Myocyte (in vitro differentiated cells): ENCODE measurements around the gene ITPK1. TPM values are rescaled to one million over a fixed set of nuclear protein-coding genes. Genes with fewer than 3 reads are reported as not detected.
"Not testable (repeated sequence)": the region's sequence is repeated elsewhere in the genome, so short reads cannot be mapped to it uniquely, and the experiment has no call there.

Source experiments
- DNase-seq: peaks from one replicate; pipeline ENCODE4 v3.0.0-alpha.2; 2012; ENCODE audit warnings: low read depth
- total RNA-seq: library from RNA; depleted of rRNA; stranded (reverse); fragments of >200 nt; gene quantifications from 2 replicates; pipeline ENCODE4 v1.2.3, GENCODE V29; 2014

The ITPK1 gene
- total RNA-seq, 1 donor from 2014 or later, result 19.1 TPM

GRCh38 chr14:93105856-93106255, 9.9 kb downstream of the ITPK1 start:
- not testable (repeated sequence) for DNase-seq

- DNase-seq, result peak; percentile 57
Observed at GRCh38 chr14:93105362-93105761, 10.4 kb downstream of the ITPK1 start.

GRCh38 chr14:93104961-93105360, 10.8 kb downstream of the ITPK1 start:
- no peak for DNase-seq

GRCh38 chr14:93103392-93104080, 12.2 kb downstream of the ITPK1 start:
- DNase-seq, result no peak

DNA sequence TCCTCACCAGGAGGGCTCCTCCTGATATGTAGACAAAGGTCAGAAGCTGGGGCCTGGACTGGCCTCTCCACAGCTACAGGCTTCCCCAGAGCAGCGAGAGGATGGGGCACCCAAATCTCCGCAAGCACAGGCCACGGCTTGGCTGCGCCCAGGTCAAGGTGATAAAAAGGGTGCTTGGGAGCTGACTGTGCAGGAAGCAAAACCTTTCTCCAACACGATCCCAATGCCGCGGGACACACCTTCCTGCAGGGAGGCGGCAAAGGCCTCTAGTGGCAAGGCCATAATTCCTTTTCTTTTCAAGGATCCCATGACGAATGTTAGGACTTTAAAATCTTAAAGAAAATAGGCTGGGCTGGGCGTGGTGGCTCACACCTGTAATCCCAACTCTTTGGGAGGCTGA, 13.6 kb downstream of the ITPK1 start:
- no peak for DNase-seq

DNA sequence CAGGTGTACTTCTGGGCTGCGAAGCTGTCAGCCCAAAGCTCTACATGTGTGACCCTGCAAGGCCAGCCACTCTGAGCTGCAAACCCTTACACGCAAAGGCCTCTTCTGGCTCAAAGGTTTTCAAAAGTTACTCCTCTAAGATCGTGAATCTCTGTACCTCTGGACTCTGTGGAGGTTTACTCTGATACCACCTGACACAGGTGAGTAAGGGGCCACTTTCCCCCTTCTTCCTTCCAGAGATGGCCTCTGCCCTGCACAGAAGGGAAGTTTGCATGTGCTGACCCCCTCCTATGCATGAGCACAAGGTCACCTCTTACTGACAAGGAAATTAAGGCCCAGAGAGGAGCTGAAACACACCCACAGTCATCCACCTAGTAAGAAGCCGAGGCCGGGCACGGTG, 14.5 kb downstream of the ITPK1 start:
- DNase-seq, result no peak

DNA sequence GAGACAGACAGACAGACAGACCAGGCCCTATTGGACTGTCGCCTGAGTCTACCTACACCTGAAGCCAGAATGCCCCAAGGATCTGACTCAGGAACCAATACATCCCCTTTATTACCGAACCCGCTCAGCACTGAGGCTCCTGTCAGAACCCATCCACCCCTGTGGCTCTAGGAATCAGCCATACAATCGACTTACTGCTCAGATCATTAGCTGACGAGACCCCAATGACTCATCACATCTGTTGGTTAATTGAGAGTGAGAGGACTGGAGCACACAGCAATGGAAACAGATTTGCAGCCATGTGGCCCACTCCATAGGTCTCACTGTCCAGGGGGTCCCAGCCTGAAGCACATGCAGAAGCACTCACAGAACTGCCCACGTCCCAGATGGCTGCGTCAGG, 15.2 kb downstream of the ITPK1 start:
- no peak for DNase-seq

- no peak for DNase-seq
Observed at GRCh38 chr14:93100100-93100499, 15.6 kb downstream of the ITPK1 start.

DNA sequence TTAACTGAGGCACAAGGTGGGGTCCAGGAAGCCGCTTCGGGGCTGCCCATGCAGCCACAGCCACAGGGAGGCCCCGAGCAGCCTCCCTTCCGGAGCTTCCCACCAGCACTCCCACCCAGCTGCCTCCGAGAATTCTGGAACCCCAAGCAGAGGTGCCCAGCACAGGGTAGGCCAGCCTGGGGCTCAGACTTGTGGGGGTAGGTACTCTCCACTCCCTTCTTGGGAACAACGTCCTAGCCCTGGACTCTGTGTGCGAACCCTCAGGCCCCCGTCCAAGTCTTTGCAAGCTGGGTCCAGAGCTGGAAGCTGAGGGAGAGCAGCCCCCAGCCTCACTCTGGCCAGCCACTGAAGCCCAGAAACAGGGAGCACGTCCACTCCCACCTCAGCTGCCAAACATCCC, 16.1 kb downstream of the ITPK1 start:
- DNase-seq, result no peak

DNA sequence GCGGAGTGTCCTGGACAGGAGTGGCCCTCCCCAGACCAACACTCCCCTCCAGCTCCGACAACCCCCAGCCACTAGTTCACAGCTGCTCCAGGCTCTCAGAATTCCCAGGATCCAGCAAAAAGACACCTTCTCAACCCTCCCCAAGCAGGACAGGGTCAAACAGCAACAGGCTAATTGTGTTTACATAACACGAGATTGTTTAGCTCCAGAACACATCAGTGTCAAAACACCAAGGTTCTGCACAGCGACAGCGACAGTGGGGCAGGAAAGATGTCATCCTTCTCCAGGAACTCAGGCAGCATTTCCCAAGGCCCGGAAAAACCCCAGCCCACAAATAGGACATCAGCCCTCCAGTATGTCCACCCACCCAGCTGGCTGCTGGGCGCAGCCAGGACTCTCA, 16.5 kb downstream of the ITPK1 start:
- no peak for DNase-seq

DNA sequence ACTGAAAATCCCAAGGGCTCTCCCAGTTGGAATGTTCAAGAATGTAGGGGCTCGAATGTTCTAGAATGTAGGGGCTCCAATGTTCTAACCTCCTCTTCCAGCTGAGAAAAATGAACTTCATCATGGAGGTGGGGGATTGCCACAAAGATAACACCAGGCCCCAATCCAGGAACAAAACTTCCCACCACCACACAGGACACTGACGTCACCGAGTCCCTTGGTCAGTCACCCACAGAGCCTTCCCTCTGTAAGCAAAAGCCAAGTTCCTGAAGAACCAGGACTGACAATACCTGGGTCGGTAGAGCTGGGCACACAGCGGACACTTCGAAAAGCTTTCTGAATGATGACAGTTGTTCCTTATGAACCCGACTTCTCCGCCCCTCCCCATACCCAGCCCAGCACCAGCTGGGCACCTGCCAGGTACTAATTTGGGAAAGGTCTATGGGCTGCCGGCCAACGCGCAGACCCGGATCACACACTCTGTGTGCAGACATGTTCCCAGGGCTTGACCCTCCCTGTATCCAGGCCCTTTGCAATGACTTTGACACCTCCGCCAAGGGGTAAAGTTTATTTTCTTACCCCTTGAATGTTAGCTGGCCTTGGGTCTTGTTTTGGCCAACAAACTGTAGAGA, 18.9 kb downstream of the ITPK1 start:
- no peak for DNase-seq

DNA sequence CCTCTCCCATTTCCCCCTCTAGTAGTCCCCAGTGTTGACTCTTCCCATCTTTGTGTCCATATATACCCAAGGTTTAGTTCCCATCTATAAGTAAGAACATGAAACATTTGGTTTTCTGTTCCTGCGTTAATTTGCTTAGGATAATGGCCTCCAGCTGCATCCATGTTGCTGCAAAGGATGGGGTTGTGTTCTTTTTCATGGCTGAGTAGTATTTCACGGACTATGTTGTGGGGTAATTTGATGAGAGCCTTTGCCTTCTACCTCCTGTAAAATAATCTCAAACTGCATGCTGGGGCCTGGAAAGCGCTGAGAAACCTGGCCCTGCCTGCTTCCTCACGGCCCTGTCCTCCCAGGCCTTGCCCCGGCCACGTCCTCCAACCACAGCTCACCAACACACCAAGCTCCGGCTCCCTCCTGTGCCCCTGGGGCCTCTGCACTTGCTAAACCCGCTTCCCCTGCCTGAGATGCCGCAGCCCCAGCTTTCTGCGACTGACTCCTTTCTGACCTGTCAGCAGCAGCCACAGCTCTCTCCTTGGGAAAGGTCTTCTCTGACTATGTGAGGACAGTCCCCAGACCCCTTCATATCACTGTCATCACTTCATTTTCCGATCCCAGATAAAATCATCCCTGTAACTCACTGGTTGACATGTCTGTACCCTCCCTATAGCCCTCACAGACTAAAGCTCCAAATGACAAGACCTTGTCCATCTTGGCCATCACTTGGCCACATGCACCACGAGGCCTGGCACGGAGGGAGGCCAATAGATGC, 19.8 kb downstream of the ITPK1 start:
- no peak for DNase-seq

DNA sequence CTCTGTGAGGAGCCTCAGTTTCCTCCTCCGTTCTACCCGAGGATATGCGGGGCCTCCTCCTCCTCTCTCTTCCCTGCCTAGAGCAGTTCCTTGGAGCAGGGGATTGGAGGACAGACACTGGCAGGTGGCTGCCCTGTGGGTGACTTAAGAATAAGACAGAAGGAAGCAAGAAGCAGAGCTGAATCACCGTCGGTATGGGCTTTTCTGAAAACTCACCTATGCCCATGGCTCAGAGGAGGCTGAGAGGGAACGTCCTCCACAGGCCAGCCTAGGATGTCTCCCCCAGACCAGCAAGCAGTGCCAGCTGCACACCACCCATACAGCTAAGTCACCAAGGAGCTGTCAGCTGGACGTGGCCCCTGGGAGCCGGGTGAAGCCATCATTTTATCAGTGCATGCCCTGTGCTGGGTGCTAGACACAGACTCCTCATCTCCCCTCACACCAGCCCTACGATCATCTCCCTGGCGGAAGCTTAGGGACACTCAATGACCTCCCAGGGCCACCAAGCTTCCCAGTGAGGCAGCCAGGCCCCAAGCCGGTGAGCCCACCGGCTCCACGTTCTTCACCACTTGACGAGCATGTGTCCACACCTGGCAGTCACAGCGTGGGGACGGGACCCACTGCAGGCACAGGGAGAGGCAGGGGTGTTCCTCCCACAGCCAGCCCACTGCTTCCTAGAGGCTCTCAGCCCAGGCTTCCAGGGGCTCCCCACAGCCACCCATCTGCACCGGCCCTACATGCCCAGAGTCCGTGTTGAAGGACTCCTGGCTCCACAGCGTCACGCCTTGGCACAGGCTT, 21.4 kb downstream of the ITPK1 start:
- no peak for DNase-seq

DNA sequence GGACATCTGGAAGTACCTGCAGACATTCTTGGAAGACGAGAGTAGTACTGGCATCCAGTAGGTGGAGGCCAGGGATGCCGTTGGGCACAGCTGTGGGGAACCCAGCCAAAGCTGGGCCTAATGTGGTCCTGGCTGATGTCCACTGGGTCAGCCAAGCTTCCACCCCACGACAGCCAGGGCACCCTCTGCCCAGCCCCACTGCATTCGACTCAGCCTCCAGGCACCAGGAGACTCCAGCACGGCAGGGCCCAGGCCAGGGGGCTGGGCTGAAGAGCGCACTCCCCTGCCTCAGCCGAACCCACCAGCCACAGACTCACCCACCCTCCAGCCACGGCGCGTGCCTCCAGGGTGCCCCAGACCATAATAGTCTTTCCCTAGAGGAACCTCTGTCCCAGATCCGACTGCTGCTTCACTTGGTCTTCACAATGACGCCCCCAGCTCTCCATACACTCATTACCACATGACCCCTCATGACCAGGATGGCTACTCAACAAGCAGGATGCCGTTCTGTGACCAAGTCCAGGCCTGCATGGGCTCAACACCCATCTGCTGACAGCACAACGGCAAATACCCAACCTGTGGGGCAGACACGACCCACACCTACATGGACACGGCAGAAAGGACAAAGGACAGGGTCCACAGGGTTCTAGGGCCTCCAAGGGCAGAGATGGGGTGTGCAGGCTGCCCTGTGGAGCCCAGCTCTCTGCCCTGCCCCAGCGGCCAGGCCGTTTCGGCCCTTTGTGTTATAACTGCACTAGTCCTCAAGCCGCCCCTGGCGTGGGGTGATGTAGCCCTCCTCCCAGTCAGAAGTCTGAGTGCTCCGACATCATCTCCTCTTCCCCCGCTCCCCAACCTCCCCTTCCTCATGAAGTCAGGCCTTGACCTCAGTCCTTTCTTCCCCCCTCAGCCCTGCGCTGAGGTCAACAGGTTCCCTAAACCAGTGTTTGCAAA, 22.8 kb downstream of the ITPK1 start:
- no peak for DNase-seq

- DNase-seq, result no peak
Observed at GRCh38 chr14:93091666-93092065, 24.1 kb downstream of the ITPK1 start.

DNA sequence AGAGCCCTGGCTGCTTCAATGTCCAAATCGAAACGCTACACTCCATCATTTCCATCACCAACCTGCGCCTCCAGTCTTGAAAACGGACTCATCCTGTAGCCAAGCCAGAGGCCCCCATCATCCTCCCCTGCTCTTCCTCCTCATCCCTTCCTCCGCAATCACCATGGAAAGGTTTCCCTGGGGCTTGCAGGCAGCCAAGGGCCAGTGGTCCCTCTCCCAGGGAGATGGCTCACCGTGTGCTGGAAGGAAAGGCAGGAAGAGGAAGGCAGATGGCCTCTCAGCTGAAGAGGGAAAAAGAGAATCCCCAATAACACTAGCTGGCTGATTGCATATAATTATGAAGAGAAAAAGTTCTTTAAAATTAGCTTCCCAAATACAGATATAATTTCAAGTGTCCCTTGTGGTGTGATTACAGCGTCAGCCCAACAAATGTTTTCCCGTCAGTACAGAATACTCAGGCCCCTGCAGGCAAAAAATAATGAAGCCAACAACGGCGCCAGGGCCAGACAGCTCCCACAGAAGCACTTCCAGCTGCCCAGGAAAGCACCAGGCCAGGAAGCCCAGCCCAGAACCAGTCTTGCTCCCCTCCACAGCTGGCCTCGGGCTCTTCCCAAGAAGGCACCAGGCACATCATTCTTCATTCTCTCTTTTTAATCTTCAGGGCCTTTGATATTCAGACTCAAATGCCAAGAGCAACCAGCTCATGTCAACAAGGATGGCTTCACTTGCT, 24.7 kb downstream of the ITPK1 start:
- no peak for DNase-seq

- no peak for DNase-seq
Observed at GRCh38 chr14:93089521-93090269, 26.0 kb downstream of the ITPK1 start.

GRCh38 chr14:93086441-93087055, 29.2 kb downstream of the ITPK1 start:
- DNase-seq, result no peak

DNA sequence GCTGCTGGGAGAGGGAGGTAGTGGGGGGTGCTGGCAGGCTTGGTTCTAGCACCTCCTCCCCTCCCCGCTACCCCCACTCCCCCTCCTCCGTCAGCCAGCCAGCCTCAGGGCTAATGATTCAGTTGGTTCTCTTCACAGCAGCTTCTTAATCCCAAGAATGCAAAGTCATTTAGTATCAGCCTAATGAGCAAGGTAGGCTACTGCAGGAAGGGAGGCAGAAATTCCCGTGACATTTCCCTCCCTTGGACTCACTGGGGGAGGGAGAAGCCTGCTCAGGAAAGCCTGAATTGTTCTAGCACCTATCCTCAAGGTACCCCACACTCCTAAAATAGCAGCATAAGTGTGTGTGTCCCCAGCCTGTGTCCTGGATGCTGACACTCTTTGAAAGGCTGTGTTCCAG, 29.8 kb downstream of the ITPK1 start:
- DNase-seq, result no peak
